ENCODE measurements around the gene TFPI. TPM values are rescaled to one million over a fixed set of nuclear protein-coding genes. Genes with fewer than 3 reads are reported as not detected.

TFPI gene
- total and polyA plus RNA-seq, 2 of the 8 experiments (the other 6 are each of a cell fraction or from before 2014, with no cell fraction given), result 2.0 to 7.1 TPM

- Histone ChIP-seq H3K23ac (ENCODE audit: insufficient read length) (no peak overlapping the region), H3K4me1 (replicated peaks in 1 of 4; ENCODE audit: control insufficient read depth in 3 of 4, insufficient read depth in 4 of 4, low read length in 3 of 4) (no peaks in the 10 kb centered on the region), H2BK5ac (ENCODE audit: low read depth, low read length) (no peak overlapping the region), H2BK15ac (ENCODE audit: low read length) (no peak overlapping the region), H2AFZ (ENCODE audit: low read length) (no peak overlapping the region), H4K91ac (replicated peaks; ENCODE audit: insufficient read length, low read length) (no peak overlapping the region), H2BK12ac (ENCODE audit: low read depth, low read length) (no peak overlapping the region), H3K56ac (replicated peaks; ENCODE audit: insufficient read length, low read depth, low read length) (no peak overlapping the region), H3K23me2 (ENCODE audit: low read depth, low read length) (no peaks in the 10 kb centered on the region; the same call in 1 of the 2 replicates), H3K4ac (replicated peaks; ENCODE audit: insufficient read length, low read depth, low read length) (no peak overlapping the region), H3K18ac (ENCODE audit: extremely low read depth, low read length) (no peak overlapping the region), H4K5ac (ENCODE audit: insufficient read length, low read depth, low read length) (no peak overlapping the region), H3K9ac (replicated peaks in 1 of 4; ENCODE audit: extremely low read depth in 1 of 4, low read depth in 3 of 4, low read length in 3 of 4) (no peak overlapping the region), H3K36me3 (ENCODE audit: control insufficient read depth in 2 of 4, insufficient read depth in 4 of 4, low read length in 3 of 4) (peaks cover 0 to 2% (median 0%) of the 10 kb centered on the region in 4 experiments; a peak in 2 of 8 replicates), H3K27ac (ENCODE audit: low read depth, low read length) (no peak overlapping the region), H4K20me1 (replicated peaks in 1 of 2; ENCODE audit: control insufficient read depth in 1 of 2, insufficient read depth in 2 of 2, low read length in 2 of 2) (no peaks in the 10 kb centered on the region), H3K79me1 (ENCODE audit: low read depth, low read length) (no peaks in the 10 kb centered on the region), H3K9me3 (ENCODE audit: insufficient read depth in 2 of 2, low read depth in 1 of 2, low read length in 1 of 2) (peaks cover 12 to 13% of the 10 kb centered on the region in 2 experiments), H2BK120ac (replicated peaks; ENCODE audit: low read depth, low read length) (no peak overlapping the region), H3K4me3 (ENCODE audit: extremely low read depth in 1 of 4, insufficient read depth in 2 of 4, low read depth in 3 of 4, low read length in 4 of 4) (no peak overlapping the region), H3K4me2 (ENCODE audit: insufficient read depth in 1 of 2, low read depth in 2 of 2, low read length in 2 of 2) (no peak overlapping the region), H2AK5ac (ENCODE audit: low read depth, low read length) (no peak overlapping the region), H4K8ac (ENCODE audit: extremely low read depth, insufficient read depth, low read length) (no peak overlapping the region), H3K27me3 (replicated peaks in 1 of 4; ENCODE audit: control insufficient read depth in 3 of 4, extremely low read depth in 1 of 4, insufficient read depth in 3 of 4, low read length in 3 of 4) (no peaks in the 10 kb centered on the region), H3K79me2 (ENCODE audit: control insufficient read depth in 1 of 2, insufficient read depth in 2 of 2, low read length in 2 of 2) (no peaks in the 10 kb centered on the region), H3K14ac (ENCODE audit: insufficient read length) (no peak overlapping the region), H2BK20ac (ENCODE audit: low read length) (no peak overlapping the region)
- TF ChIP-seq SAP30 (IDR thresholded peaks at IDR 0.05; ENCODE audit: insufficient read depth, insufficient replicate concordance, low read length) (no peak), TAF7 (optimal IDR thresholded peaks at IDR 0.05; ENCODE audit: borderline replicate concordance, low read depth, low read length) (no peak), CHD1 (IDR thresholded peaks at IDR 0.05; ENCODE audit: low read depth, low read length) (no peak), FOSL1 (IDR thresholded peaks at IDR 0.05; ENCODE audit: insufficient read depth, low read depth, low read length) (no peak), SRF (IDR thresholded peaks at IDR 0.05; ENCODE audit: low read depth, low read length) (no peak), RFX5 (IDR thresholded peaks at IDR 0.05; ENCODE audit: borderline replicate concordance, low read depth, low read length) (no peak)
- 81% methylated on average over 1 of the region's 1 CpG; no CpG with 5 or more reads in 1 of the 2 experiments for WGBS, 2 experiments (ENCODE audit: extremely low coverage in 1 of 2, insufficient coverage in 1 of 2, insufficient read length in 1 of 2, insufficient replicate concordance in 2 of 2, low coverage in 1 of 2, low lambda C conversion rate in 2 of 2, missing lambda C conversion rate in 1 of 2)
- ChIA-PET POLR2A (ENCODE audit: partially characterized antibody) (no interaction called here), CTCF (ENCODE audit: partially characterized antibody) (interaction anchor here (0.7 to 2.0 kb wide), 6 partner anchors 23 to 348 kb away, joined by 3 to 10 read pairs (median 4); no protein-coding TSS in a partner anchor)
- FAIRE-seq, result no peak
- no peak for DNase-seq (ENCODE audit: low read depth in 1 of 2, low spot score in 2 of 2)
Measured at GRCh38 chr2:187495324-187495723, 58.9 kb downstream of the TFPI start.
